ENCODE data around the gene TAAR6.

DNA sequence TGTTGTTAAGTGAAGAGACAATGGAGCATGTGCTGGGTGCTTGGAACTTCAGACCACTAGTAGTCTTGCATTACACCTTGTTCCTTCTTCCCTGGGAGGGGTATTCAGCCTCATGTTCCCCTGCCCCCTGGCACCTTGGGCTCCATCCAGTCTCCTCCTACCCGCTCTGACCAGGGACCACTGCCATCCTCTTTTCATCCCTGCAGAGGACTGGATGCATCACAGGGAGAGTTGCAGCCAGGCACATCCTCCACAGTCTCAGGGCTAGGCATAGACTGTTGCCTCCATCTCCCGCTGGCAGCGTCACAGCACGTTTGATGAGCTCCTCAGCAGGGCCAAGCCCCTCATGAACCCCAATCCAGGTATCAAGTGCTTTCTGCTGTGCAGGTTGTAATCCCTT lies 18.9 kb upstream of the TAAR6 start:
- no peak for TF ChIP-seq POLR2A (IDR thresholded peaks at IDR 0.05; ENCODE audit: low read depth, low read length)
- TF ChIP-seq, protein P1, sequence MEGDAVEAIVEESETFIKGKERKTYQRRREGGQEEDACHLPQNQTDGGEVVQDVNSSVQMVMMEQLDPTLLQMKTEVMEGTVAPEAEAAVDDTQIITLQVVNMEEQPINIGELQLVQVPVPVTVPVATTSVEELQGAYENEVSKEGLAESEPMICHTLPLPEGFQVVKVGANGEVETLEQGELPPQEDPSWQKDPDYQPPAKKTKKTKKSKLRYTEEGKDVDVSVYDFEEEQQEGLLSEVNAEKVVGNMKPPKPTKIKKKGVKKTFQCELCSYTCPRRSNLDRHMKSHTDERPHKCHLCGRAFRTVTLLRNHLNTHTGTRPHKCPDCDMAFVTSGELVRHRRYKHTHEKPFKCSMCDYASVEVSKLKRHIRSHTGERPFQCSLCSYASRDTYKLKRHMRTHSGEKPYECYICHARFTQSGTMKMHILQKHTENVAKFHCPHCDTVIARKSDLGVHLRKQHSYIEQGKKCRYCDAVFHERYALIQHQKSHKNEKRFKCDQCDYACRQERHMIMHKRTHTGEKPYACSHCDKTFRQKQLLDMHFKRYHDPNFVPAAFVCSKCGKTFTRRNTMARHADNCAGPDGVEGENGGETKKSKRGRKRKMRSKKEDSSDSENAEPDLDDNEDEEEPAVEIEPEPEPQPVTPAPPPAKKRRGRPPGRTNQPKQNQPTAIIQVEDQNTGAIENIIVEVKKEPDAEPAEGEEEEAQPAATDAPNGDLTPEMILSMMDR (IDR thresholded peaks at IDR 0.05; ENCODE audit: extremely low read depth in 1 of 2, insufficient read depth in 1 of 2, low read depth in 1 of 2, low read length in 2 of 2) = no peak
- no peak for TF ChIP-seq EZH2 (IDR thresholded peaks at IDR 0.05; ENCODE audit: borderline replicate concordance, low read depth, low read length, severe bottlenecking)
- TF ChIP-seq, protein P2, sequence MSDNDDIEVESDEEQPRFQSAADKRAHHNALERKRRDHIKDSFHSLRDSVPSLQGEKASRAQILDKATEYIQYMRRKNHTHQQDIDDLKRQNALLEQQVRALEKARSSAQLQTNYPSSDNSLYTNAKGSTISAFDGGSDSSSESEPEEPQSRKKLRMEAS (IDR thresholded peaks at IDR 0.05; ENCODE audit: insufficient read depth, insufficient read length) = no peak
